ENCODE measurements around the gene LANCL2.
"Not testable (repeated sequence)": the region's sequence is repeated elsewhere in the genome, so short reads cannot be mapped to it uniquely, and the experiment has no call there.

LANCL2 gene

GRCh38 chr7:55362927-55363326, 2.2 kb upstream of the LANCL2 start:
- no peak for DNase-seq (ENCODE audit: low spot score)

- DNase-seq (ENCODE audit: low spot score): no peak
Measured at GRCh38 chr7:55363386-55364170, 1.6 kb upstream of the LANCL2 start.

- DNase-seq (ENCODE audit: low spot score): peak; percentile 97
Measured at GRCh38 chr7:55365675-55366460, 731 bp downstream of the LANCL2 start.

GRCh38 chr7:55366461-55367070, 1.4 kb downstream of the LANCL2 start:
- DNase-seq (ENCODE audit: low spot score): peak; percentile 67

- DNase-seq (ENCODE audit: low spot score): no peak
Measured at GRCh38 chr7:55367283-55367840, 2.2 kb downstream of the LANCL2 start.

- no peak for DNase-seq (ENCODE audit: low spot score)
Measured at GRCh38 chr7:55369427-55370400, 4.6 kb downstream of the LANCL2 start.

- DNase-seq (ENCODE audit: low spot score): no peak
Measured at GRCh38 chr7:55374213-55374612, 9.1 kb downstream of the LANCL2 start.

- no peak for DNase-seq (ENCODE audit: low spot score)
Measured at GRCh38 chr7:55375237-55375636, 10.1 kb downstream of the LANCL2 start.

- no peak for DNase-seq (ENCODE audit: low spot score)
Measured at GRCh38 chr7:55377162-55377817, 12.2 kb downstream of the LANCL2 start.

- DNase-seq (ENCODE audit: low spot score): no peak
Measured at GRCh38 chr7:55379285-55379684, 14.1 kb downstream of the LANCL2 start.

GRCh38 chr7:55381189-55381588, 16.1 kb downstream of the LANCL2 start:
- no peak for DNase-seq (ENCODE audit: low spot score)

- no peak for DNase-seq (ENCODE audit: low spot score)
Measured at GRCh38 chr7:55381696-55382095, 16.6 kb downstream of the LANCL2 start.

- DNase-seq (ENCODE audit: low spot score): no peak
Measured at GRCh38 chr7:55382251-55382650, 17.1 kb downstream of the LANCL2 start.

- DNase-seq (ENCODE audit: low spot score): no peak
Measured at GRCh38 chr7:55386541-55386940, 21.4 kb downstream of the LANCL2 start.

- DNase-seq (ENCODE audit: low spot score): peak; percentile 59
Measured at GRCh38 chr7:55387062-55387965, 22.2 kb downstream of the LANCL2 start.

- no peak for DNase-seq (ENCODE audit: low spot score)
Measured at GRCh38 chr7:55396233-55396785, 31.2 kb downstream of the LANCL2 start.

GRCh38 chr7:55397617-55398016, 32.5 kb downstream of the LANCL2 start:
- no peak for DNase-seq (ENCODE audit: low spot score)

GRCh38 chr7:55400191-55400590, 35.1 kb downstream of the LANCL2 start:
- DNase-seq (ENCODE audit: low spot score): no peak

- DNase-seq (ENCODE audit: low spot score): not testable (repeated sequence)
Measured at GRCh38 chr7:55402506-55402905, 37.4 kb downstream of the LANCL2 start.
